Endothelial cell (in vitro differentiated cells): ENCODE results near the gene PDE6H. TPM values are rescaled to one million over a fixed set of nuclear protein-coding genes. Genes with fewer than 3 reads are reported as not detected.

ENCODE experiments used
- DNase-seq: peaks from one replicate; pipeline ENCODE4 v3.0.0; 2021; ENCODE audit warnings: low spot score
- H3K27ac Mint-ChIP-seq: one replicate; pipeline ENCODE4 v1.8.0; 2021; ENCODE audit warnings: mixed read lengths, inconsistent platforms; ENCODE audit not compliant: unreplicated experiment
- H3K27me3 Mint-ChIP-seq: one replicate; pipeline ENCODE4 v1.8.0; 2021; ENCODE audit warnings: mild to moderate bottlenecking, moderate library complexity, mixed read lengths, inconsistent platforms; ENCODE audit not compliant: unreplicated experiment
- H3K36me3 Mint-ChIP-seq: one replicate; pipeline ENCODE4 v1.8.0; 2021; ENCODE audit warnings: mild to moderate bottlenecking, low read depth, mixed read lengths, inconsistent platforms; ENCODE audit not compliant: unreplicated experiment
- H3K4me1 Mint-ChIP-seq: one replicate; pipeline ENCODE4 v1.8.0; 2021; ENCODE audit warnings: mild to moderate bottlenecking, mixed read lengths, inconsistent platforms; ENCODE audit not compliant: unreplicated experiment
- H3K4me3 Mint-ChIP-seq: one replicate; pipeline ENCODE4 v1.8.0; 2021; ENCODE audit warnings: mild to moderate bottlenecking, mixed read lengths, inconsistent platforms; ENCODE audit not compliant: unreplicated experiment
- H3K9me3 Mint-ChIP-seq: one replicate; pipeline ENCODE4 v1.8.0; 2021; ENCODE audit warnings: mixed read lengths, inconsistent platforms; ENCODE audit not compliant: unreplicated experiment
- total RNA-seq: library from RNA; stranded (reverse); fragmentation: NEBNext Ultra II Directional; extraction: Animal tissue kit (Norgen Biotek cat#: 25700); gene quantifications from one replicate; pipeline ENCODE4 v1.2.1, GENCODE V29; 2021; ENCODE audit not compliant: unreplicated experiment
- TF ChIP-seq, protein P1 (sequence below): fragments of 200-600 bp; sonication (generic); IDR thresholded peaks from one replicate; pipeline ENCODE4 v1.5.0; 2021; ENCODE audit warnings: antibody characterized with exemption; ENCODE audit not compliant: unreplicated experiment

The PDE6H gene
- total RNA-seq, 1 donor from 2014 or later = not detected

DNA sequence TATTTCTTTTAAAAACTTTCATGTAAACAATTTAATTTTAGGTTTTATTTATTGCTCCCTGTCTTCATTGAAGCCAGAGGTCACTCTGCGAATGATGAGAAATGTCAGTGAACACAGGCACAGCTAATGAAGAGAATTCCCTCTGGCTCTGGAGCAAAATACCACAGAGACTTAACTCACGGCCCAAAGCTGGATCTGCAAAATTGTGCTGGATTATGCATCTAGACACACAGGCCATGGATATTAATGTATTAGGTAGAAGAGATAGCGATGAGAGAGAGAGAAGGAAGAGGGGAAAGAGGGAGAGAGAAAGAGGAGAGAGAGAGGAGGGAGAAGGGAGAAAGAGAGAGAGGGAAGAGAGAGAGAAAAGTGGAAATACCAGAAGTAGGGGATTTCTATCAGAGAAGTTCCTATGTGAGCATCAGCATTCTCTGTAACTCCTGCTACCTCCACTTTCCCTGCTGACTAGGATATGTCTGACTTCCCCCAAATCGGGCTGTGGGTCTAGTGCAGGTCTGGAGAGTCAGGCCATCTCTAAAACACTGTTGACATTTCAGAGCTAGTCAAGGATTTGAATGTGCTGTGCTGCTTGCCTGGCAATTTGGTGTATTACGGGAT, 15.2 kb upstream of the PDE6H start:
- no peak overlapping the region for H3K27ac Mint-ChIP-seq
- no peak for DNase-seq
- TF ChIP-seq, protein P1, sequence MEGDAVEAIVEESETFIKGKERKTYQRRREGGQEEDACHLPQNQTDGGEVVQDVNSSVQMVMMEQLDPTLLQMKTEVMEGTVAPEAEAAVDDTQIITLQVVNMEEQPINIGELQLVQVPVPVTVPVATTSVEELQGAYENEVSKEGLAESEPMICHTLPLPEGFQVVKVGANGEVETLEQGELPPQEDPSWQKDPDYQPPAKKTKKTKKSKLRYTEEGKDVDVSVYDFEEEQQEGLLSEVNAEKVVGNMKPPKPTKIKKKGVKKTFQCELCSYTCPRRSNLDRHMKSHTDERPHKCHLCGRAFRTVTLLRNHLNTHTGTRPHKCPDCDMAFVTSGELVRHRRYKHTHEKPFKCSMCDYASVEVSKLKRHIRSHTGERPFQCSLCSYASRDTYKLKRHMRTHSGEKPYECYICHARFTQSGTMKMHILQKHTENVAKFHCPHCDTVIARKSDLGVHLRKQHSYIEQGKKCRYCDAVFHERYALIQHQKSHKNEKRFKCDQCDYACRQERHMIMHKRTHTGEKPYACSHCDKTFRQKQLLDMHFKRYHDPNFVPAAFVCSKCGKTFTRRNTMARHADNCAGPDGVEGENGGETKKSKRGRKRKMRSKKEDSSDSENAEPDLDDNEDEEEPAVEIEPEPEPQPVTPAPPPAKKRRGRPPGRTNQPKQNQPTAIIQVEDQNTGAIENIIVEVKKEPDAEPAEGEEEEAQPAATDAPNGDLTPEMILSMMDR = no peak

DNA sequence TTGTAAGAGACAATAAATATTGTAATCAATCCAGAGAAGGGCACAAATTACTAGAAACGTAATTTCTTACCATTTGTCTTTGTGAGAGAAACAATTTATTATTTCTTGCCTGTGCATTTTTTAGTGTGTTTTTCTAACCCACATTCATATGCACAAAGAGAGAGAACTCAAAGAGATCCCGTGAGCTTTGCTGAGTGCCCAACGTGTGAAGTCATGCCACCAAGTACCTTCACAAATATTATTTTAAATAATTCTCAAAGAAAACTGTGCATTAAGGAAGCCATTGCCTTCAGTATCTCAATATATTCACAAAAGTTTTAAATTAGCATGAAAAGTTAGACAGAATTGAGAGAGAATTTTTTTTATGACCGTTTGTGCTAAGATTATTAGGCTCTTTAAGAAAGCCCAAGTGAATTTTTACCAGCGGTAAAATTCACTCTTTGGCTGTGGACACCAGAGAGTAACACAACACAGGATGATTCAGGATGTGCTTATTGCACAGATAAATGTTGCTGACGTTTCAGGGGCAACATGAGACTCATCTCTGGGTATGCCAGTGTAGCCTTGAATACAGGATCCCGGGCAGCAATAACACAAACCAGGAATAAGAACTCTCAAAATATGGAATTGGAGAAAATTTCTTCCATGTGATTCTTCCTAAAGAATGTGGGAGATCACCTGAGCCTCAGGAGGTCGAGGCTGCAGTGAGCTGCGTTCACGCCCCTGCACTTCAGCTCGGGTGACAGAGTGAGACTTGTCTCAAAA, 14.3 kb upstream of the PDE6H start:
- peaks cover 4% of the 10 kb centered on the region for H3K36me3 Mint-ChIP-seq
- H3K27ac Mint-ChIP-seq = no peak overlapping the region
- no peak overlapping the region for H3K4me3 Mint-ChIP-seq

More for the DNA sequence above, 15.2 kb upstream of the PDE6H start:
- Mint-ChIP-seq H3K4me1 (peaks cover 39% of the 10 kb centered on the region), H3K36me3 (peaks cover 9% of the 10 kb centered on the region), H3K9me3 (no peaks in the 10 kb centered on the region), H3K4me3 (no peak overlapping the region), H3K27me3 (peaks cover 1% of the 10 kb centered on the region)

GRCh38 chr12:14959126-14959440, 13.8 kb upstream of the PDE6H start:
- H3K9me3 Mint-ChIP-seq = no peaks in the 10 kb centered on the region
- DNase-seq = no peak

More for the DNA sequence above, 14.3 kb upstream of the PDE6H start:
- H3K27me3 Mint-ChIP-seq = peaks cover 1% of the 10 kb centered on the region
- no peaks in the 10 kb centered on the region for H3K9me3 Mint-ChIP-seq
- TF ChIP-seq, protein P1 = no peak
- peaks cover 34% of the 10 kb centered on the region for H3K4me1 Mint-ChIP-seq
- no peak for DNase-seq

DNA sequence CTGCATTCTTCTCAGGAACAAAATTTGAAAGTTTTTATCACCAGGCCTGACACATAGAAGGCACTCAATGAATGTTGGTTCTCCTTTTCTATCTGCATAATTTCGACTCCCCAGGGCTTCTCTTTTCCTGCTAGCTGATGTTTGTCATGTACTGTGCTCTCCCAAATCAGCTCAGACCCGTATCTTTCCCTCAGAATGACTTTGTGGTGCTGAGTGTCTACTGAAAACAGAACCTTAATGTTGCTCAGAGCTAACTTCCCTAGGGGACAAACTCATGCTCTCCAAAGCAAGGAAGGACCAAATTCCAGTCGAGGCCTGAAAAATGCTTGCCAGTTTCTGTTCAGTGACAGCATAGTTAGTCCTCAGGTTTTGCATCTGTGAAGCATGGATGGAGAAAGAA, 13.4 kb upstream of the PDE6H start:
- Mint-ChIP-seq H3K9me3 (no peaks in the 10 kb centered on the region), H3K27me3 (peaks cover 1% of the 10 kb centered on the region), H3K27ac (no peak overlapping the region), H3K36me3 (peaks cover 4% of the 10 kb centered on the region), H3K4me3 (peak overlapping the region; percentile 17), H3K4me1 (peaks cover 30% of the 10 kb centered on the region)
- no peak for DNase-seq
- TF ChIP-seq, protein P1 = no peak

More at GRCh38 chr12:14959126-14959440, 13.8 kb upstream of the PDE6H start:
- TF ChIP-seq, protein P1 = no peak
- Mint-ChIP-seq H3K4me3 (peak overlapping the region; percentile 17), H3K36me3 (peaks cover 4% of the 10 kb centered on the region), H3K27ac (no peak overlapping the region), H3K4me1 (peaks cover 31% of the 10 kb centered on the region), H3K27me3 (peaks cover 1% of the 10 kb centered on the region)

DNA sequence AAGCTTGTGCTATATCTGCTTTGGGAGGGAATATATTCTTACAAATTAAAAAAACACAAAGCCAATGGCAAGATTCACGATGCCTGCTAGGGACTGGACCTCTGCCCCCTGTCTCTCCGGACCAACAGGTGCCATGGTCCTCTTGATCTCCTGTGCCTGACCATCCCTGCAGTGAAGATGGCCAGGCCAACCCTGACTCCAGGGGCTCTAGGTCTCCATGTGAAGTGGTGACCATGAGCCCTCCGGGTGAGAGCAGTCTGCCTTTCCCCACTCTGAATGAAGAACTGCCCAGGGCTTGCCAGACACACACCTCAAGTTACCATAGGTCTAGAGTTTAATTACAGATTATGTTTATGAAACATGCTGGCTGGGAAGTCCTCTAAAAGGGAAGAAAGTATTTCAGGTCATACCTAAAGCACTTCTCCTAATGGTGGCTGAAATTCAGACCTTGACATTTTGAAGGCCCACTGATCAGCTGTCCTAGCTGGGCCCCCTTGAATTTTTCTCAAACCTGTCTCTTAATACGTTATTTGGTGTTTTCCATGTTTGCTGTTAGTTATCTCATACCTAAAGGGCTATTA, 12.8 kb upstream of the PDE6H start:
- H3K4me1 Mint-ChIP-seq = peaks cover 27% of the 10 kb centered on the region

More for the DNA sequence above, 12.8 kb upstream of the PDE6H start:
- TF ChIP-seq, protein P1 = no peak
- DNase-seq = no peak
- H3K9me3 Mint-ChIP-seq = no peaks in the 10 kb centered on the region
- peaks cover 4% of the 10 kb centered on the region for H3K36me3 Mint-ChIP-seq
- H3K4me3 Mint-ChIP-seq = peak overlapping the region; percentile 17
- H3K27ac Mint-ChIP-seq = no peak overlapping the region
- H3K27me3 Mint-ChIP-seq = peaks cover 1% of the 10 kb centered on the region
